GM21423 (cell line): ENCODE results near the gene ING2.
"Not testable (repeated sequence)": the region's sequence is repeated elsewhere in the genome, so short reads cannot be mapped to it uniquely, and the experiment has no call there.

ENCODE experiments used
- ATAC-seq: cut with Tn5 transposase; IDR thresholded peaks from one replicate; pipeline ENCODE4 v1.9.1; 2021; ENCODE audit warnings: mild to moderate bottlenecking, moderate library complexity; ENCODE audit not compliant: unreplicated experiment

The ING2 gene

DNA sequence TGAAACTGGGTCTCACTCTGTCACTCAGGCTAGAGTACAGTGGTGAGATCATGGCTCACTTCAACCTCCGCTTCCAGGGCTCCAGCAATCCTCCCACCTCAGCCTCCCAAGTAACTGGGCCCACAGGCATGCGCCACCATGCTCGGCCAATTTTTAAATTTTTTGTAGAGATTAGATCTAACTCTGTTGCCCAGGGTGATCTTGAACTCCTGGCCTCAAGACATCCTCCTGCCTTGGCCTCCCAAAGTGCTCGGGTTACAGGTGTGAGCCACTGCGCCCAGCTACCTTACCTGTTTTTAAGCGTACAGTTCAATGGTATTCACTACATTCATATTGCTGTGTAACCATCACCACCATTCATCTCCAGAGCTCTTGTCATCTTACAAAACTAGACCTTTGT lies 41.5 kb downstream of the ING2 start:
- no peak for ATAC-seq

DNA sequence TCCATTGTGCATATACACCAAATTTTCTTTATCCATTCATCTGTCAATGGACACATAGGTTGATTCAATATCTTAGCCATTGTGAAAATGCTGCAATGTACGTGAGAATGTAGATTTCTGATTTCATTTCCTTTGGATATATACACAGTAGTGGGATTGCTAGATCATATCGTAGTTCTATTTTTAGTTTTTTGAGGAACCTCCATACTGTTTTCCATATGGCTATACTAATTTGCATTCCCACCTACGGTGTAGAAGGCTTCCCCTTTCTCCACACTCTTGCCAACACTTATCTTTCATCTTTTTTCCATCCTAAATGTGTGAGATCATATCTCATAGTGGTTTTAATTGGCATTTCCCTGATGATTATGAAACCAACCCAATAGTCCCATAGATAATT lies 43.4 kb downstream of the ING2 start:
- no peak for ATAC-seq

DNA sequence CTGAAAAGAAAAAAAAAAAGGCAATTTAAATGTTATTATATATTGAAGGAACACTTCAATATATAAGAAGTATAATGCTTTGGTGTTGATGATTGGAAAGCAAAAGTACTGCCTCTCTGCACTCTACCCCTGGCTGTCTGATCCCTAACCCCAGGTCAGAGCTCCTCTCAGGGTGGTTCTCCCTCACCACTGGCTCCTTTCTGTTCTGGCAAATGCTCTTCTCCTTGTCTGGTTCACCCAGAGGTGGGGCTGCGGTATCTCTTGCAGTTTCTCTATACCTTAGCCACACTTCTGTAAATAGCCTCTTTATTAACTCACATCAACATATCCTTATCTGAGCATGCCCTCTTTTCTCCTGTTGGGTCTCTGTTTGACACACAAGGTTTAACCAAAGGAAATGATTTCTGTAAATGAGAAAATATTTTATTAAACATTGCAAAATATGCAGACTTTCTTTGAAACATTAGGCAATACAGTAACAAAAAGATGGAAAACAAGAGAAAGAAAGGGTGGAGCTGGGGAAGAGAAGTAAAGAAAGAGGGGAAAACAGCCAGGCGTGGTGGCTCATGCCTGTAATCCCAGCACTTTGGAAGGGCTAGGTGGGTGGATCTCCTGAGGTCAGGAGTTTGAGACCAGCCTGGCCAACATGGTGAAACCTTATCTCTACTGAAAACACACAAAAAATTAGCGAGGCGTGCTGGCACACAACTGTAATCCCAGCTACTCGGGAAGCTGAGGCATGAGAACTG lies 45.7 kb downstream of the ING2 start:
- no peak for ATAC-seq

DNA sequence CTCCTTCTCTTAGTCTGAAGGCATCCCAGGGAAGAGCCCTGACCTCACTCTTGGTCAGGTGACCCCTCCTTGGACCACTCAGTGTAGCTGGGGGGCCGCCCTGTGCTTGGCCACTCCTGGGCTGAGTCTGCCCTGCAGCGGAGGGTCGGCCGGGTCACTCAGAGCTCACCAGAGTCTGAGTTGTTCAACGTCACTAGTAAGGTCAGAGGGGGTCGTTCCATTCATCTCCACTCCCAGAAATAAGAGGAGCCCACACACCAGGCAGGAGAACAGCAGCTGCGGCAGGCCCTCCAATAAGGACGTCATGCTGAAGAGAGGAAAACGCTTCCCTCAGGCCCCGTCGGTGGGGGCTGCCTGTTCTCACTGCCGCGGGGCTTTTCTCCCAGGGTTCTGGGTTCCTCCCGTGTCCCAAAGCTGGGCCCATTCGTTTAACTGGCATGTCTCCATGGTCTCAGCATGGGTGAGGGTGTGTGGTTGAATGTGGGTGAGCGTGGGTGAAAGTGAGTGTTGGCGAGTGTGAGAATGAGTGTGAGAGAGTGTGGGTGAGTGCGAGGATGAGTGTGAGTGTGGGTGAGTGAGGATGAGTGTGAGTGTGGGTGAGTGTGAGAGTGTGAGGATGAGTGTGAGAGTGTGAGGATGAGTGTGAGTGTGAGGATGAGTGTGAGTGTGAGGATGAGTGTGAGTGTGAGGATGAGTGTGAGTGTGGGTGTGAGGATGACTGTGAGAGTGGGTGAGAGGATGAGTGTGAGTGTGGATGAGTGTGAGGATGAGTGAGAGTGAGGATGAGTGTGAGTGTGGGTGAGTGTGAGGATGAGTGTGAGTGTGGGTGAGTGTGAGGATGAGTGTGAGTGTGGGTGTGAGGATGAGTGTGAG lies 47.7 kb downstream of the ING2 start:
- no peak for ATAC-seq

DNA sequence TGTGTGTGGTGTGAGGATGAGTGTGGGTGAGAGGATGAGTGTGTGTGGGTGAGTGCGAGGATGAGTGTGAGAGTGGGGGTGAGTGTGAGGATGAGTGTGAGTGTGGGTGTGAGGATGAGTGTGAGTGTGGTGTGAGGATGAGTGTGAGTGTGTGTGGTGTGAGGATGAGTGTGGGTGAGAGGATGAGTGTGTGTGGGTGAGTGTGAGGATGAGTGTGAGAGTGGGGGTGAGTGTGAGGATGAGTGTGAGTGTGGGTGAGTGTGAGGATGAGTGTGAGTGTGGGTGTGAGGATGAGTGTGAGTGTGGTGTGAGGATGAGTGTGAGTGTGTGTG lies 48.3 kb downstream of the ING2 start:
- ATAC-seq, result not testable (repeated sequence)

DNA sequence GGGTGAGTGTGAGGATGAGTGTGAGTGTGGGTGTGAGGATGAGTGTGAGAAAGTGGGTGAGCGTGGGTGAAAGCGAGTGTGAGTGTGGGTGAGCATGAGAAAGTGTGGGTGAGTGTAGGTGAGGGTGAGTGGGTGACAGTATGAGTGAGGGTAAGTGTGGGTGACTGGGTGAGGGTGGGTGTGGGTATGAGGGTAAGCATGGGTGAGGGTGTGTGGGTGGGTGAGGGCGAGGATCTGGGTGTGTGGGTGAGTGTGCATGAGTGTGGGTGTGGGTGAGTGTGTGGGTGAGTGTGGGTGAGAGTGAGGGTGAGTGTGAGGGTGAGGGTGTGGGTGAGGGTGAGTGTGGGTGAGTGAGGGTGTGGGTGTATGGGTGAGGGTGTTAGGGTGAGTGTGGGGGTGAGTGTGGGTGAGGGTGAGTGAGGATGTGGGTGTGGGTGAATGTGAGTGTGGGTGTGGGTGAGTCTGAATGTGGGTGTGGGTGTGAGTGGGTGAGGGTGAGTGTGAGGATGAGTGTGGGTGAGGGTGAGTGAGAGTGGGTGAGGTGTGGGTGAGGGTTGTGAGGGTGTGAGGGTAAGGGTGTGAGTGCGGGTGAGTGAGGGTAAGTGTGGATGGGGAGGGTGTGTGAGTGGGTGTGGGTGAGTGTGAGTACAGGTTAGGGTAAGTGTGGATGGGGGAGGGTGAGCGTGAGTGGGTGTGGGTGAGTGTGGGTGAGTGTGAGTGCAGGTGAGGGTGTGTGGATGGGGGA lies 48.9 kb downstream of the ING2 start:
- no peak for ATAC-seq

DNA sequence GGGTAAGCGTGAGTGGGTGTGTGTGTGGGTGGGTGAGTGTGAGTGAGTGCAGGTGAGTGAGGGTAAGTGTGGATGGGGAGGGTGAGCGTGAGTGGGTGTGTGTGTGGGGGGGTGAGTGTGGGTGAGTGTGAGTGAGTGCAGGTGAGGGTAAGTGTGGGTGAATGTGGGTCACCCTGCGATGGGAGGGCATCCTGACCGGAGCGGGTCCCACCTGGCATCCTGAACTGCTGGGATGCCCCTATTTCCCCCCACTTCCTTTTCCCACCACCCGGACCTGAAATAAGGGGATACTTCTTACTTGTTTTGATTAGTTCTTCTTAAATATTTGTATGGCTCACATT lies 49.5 kb downstream of the ING2 start:
- no peak for ATAC-seq

DNA sequence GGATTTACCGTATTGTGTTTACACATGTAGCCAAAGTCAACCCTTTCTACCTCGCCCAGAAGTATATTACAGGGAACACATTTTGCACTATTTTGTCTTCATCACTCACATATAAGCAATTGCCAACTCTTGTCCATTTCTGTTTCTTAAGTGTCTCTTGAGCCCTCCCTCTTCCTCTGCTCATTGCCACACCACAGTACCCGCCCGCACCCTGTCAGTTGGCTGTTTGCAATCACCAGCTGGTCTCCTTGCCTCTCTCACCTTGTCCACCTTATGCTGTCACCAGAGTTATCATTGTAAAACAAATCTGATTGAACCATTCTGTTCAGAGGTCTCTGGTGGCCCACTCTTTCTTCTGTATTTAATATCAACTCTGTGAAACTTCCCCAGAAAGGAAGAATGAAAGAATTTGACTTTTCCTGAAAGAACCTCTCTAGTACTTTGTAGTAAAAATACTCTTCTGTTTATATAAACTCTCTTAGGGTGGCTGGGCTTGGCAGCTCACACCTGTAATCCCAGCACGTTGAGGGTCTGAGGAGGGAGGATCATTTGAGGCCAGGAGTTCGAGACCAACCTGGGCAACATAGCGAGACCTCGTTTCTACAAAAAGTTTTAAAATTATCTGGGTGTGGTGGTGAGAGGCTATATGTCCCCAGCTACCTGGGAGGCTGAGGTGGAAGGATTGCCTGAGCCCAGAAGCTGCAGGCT lies 50.2 kb downstream of the ING2 start:
- ATAC-seq, result no peak

DNA sequence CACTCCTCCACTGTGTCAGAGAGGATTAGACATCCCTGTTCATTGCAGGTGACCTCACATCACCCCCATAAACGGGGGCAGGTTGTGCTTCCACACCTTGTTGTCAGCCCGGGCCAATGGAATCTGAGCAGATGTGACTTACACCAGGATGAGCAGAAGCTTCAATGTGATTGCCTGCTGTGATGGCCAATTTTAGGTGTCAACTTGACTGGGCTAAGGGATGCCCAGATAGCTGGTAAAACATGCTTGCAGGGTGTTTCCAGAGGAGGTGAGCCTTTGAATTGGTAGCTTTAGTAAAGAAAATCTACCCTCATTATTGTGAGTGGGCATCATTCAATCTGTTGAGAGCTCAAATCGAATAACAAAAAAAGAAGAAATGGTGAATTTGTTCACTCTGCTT lies 52.1 kb downstream of the ING2 start:
- no peak for ATAC-seq

DNA sequence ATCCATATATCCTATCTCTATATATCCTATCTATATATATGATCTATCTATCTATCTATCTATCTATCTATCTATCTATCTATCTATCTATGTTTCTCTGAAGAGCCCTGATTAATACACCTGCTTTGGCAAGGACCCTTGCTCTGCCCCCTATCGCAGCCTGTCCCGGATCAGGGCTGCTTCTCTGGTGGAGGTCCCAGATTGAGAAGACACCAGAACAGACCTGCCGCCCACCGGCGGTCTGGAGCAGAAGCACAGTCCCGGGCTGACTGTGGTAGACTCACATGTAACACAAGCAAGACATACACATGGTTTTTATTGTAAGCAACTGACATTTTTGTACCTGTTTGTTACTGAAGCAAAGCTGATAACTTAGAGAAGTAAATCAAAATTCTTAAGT lies 52.8 kb downstream of the ING2 start:
- no peak for ATAC-seq

DNA sequence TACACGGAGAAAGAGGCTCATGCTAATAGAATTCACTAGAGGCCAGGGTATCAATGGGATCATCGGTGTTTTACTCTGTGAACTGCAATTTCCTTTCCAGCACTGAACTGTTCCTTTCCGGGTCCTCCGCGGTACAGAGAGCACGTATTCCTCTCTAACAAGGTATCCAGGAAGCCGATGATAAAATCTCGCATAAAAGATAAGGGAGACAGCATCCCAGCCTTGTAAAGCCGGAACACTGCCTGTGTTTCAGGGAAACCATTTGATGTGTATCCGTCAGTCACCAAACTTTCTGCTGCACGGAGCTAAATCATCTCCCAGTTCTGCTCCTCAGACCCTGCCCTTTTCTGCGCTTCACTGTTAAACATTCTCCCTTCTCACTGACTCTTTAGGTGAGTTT lies 54.0 kb downstream of the ING2 start:
- no peak for ATAC-seq

DNA sequence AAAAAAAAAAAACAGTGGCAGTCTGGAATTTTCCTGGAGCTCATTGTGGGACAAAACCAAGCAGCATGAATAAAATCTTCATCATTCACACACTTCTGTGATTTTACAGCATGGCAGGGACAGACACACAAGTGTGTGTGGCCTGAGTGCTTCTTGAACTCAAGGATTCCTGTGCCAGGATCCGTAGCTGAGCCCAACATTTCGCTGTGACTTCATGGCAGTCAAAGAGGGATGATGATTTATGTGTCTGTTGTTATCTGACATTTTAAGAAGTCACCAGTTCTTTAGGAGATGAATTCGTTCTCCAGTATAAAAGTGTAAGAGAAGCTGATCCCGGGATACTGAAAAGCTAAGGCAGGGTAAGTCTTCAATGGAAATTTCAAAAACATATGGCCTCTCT lies 57.0 kb downstream of the ING2 start:
- ATAC-seq, result no peak
